ENCODE data around the gene ZNF2. TPM values are rescaled to one million over a fixed set of nuclear protein-coding genes. Genes with fewer than 3 reads are reported as not detected.

Gene ZNF2
- total RNA-seq, 6 experiments from 2014 or later = 3.8 to 5.0 (median 4.0) TPM

DNA sequence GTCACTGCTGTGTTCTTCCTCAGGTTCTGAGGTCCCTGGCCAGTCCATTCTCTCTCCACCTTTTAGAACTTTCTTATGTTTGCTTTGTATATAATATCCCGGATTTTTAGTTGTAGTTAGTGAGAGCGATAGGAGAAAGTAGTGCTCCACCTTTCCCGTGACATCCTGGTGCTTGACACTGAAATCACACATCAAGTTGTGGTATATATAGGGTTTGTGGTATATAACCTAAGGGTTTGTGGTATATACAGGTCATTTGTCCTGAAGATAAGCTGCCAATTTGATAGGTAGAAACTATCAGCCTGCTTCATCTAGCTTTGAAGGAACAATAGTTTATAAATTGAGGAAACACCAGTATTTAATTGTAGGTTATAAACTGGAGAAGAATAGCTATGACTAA is 54.8 kb downstream of the ZNF2 start:
- Mint-ChIP-seq H3K36me3 (ENCODE audit: low read depth) (peaks cover 58% of the 10 kb centered on the region), H3K4me3 (no peak overlapping the region), H3K27me3 (ENCODE audit: insufficient read depth) (no peaks in the 10 kb centered on the region), H3K9me3 (peaks cover 81% of the 10 kb centered on the region), H3K4me1 (ENCODE audit: low read depth) (no peaks in the 10 kb centered on the region), H3K27ac (no peak overlapping the region)
- TF ChIP-seq, protein P1, sequence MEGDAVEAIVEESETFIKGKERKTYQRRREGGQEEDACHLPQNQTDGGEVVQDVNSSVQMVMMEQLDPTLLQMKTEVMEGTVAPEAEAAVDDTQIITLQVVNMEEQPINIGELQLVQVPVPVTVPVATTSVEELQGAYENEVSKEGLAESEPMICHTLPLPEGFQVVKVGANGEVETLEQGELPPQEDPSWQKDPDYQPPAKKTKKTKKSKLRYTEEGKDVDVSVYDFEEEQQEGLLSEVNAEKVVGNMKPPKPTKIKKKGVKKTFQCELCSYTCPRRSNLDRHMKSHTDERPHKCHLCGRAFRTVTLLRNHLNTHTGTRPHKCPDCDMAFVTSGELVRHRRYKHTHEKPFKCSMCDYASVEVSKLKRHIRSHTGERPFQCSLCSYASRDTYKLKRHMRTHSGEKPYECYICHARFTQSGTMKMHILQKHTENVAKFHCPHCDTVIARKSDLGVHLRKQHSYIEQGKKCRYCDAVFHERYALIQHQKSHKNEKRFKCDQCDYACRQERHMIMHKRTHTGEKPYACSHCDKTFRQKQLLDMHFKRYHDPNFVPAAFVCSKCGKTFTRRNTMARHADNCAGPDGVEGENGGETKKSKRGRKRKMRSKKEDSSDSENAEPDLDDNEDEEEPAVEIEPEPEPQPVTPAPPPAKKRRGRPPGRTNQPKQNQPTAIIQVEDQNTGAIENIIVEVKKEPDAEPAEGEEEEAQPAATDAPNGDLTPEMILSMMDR (IDR thresholded peaks at IDR 0.05) = no peak
- DNase-seq = no peak

DNA sequence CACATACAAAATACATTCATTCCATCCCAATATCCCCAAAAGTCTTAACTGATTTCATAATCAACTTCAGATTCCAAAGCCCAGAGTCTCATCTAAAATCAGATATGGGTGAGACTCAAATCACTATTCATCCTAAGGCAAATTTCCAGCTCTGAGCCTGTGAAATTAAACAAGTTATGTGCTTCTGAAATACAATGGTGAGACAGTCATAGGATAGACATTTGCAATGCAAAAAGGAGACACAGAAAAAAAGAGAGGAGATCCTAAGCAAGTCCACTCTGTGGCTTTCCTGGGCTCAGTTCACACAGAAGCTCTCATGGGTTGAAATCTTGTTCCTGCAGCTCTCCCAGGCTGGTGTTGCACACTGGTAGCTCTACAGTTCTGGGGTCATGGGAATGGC is 60.0 kb downstream of the ZNF2 start:
- DNase-seq = peak; percentile 3
- peaks cover 14% of the 10 kb centered on the region; the same call in 1 of the 2 replicates for H3K36me3 Mint-ChIP-seq (ENCODE audit: low read depth)
- peaks cover 29% of the 10 kb centered on the region for H3K9me3 Mint-ChIP-seq
- H3K4me1 Mint-ChIP-seq (ENCODE audit: low read depth) = no peaks in the 10 kb centered on the region
- H3K27ac Mint-ChIP-seq = no peak overlapping the region
- TF ChIP-seq, protein P1 (IDR thresholded peaks at IDR 0.05) = no peak
- H3K4me3 Mint-ChIP-seq = no peak overlapping the region
- peaks cover 4% of the 10 kb centered on the region for H3K27me3 Mint-ChIP-seq (ENCODE audit: insufficient read depth)

DNA sequence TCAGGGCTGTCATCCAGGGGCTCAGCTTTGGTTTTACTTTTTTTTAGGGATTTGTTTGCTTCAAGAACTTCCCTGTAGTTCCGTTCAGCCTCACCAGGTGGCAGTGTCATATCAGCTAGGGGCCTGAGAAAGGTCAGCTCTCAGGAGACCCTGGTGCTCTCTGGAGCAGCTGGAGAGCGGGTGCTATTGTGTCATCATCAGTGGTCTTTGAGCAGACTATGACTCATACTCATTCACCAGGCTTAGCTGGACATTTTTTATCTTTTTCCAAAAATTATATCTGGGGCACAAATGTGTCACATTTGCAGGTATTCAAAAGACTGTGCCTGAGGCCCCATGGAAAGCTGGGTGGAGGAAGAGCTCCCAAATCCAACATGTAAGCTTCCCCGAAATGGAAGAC is 66.1 kb downstream of the ZNF2 start:
- Mint-ChIP-seq H3K4me3 (no peak overlapping the region), H3K27me3 (ENCODE audit: insufficient read depth) (peaks cover 4% of the 10 kb centered on the region), H3K4me1 (ENCODE audit: low read depth) (no peaks in the 10 kb centered on the region; the same call in 1 of the 2 replicates), H3K27ac (no peak overlapping the region), H3K36me3 (ENCODE audit: low read depth) (no peaks in the 10 kb centered on the region), H3K9me3 (no peaks in the 10 kb centered on the region)
- DNase-seq = peak; percentile 49
- TF ChIP-seq, protein P1 (IDR thresholded peaks at IDR 0.05) = peak; percentile 93

DNA sequence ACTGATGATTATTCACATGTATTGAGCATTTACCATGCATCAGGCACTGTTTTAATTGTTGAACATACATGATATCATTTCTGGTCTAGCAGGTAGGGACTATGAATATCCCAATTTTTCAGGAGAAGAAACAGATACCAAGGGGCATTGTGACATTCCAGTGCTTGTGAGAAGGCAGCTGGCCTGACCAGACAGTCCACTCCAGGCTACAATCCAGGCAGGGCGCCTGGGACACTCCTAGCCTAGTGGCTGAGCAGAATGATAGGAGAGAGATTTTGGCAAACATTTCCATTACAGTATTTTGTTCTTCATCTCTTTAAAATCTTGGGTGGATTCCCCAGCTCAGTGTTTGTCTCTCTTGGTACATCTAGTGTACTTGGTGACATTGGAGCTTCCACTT is 66.6 kb downstream of the ZNF2 start:
- H3K9me3 Mint-ChIP-seq = no peaks in the 10 kb centered on the region
- TF ChIP-seq, protein P1 (IDR thresholded peaks at IDR 0.05) = no peak
- H3K4me3 Mint-ChIP-seq = no peak overlapping the region
- H3K4me1 Mint-ChIP-seq (ENCODE audit: low read depth) = no peaks in the 10 kb centered on the region; the same call in 1 of the 2 replicates
- H3K36me3 Mint-ChIP-seq (ENCODE audit: low read depth) = no peaks in the 10 kb centered on the region
- H3K27me3 Mint-ChIP-seq (ENCODE audit: insufficient read depth) = peaks cover 4% of the 10 kb centered on the region
- no peak overlapping the region for H3K27ac Mint-ChIP-seq
- no peak for DNase-seq

Other genes starting within 250 kb of the ZNF2 start
- gene MAL, start 140.1 kb upstream of the ZNF2 start, total RNA-seq (2021; fragmentation: NEBNext Ultra II Directional; extraction: Animal tissue kit (Norgen Biotek cat#: 25700)) = not detected
- 10 to 100 TPM; 39.8 to 46.0 (median 41.3) TPM for gene MRPS5, start 44.0 kb upstream of the ZNF2 start, total RNA-seq (2021; fragmentation: NEBNext Ultra II Directional; extraction: Animal tissue kit (Norgen Biotek cat#: 25700))
- 1 to 10 TPM; 6.3 to 8.2 (median 7.1) TPM for gene ZNF514, start 6.0 kb upstream of the ZNF2 start, total RNA-seq (2021; fragmentation: NEBNext Ultra II Directional; extraction: Animal tissue kit (Norgen Biotek cat#: 25700))
- under 1 TPM; 0.43 to 0.87 (median 0.62) TPM for gene ZNF892, start 41.7 kb downstream of the ZNF2 start, total RNA-seq (2021; fragmentation: NEBNext Ultra II Directional; extraction: Animal tissue kit (Norgen Biotek cat#: 25700))
- under 1 TPM in 5 of 6 experiments, not detected in 1; 0.12 to 0.68 (median 0.35) TPM for gene PROM2, start 108.6 kb downstream of the ZNF2 start, total RNA-seq (2021; fragmentation: NEBNext Ultra II Directional; extraction: Animal tissue kit (Norgen Biotek cat#: 25700))
- 1 to 10 TPM in 2 of 6 experiments, under 1 TPM in 4; 0.56 to 2.4 (median 0.67) TPM for gene KCNIP3, start 131.5 kb downstream of the ZNF2 start, total RNA-seq (2021; fragmentation: NEBNext Ultra II Directional; extraction: Animal tissue kit (Norgen Biotek cat#: 25700))
- gene FAHD2A, start 236.9 kb downstream of the ZNF2 start, total RNA-seq (2021; fragmentation: NEBNext Ultra II Directional; extraction: Animal tissue kit (Norgen Biotek cat#: 25700)) = 10 to 100 TPM; 23.1 to 28.0 (median 26.3) TPM

Data from HFFc6 (cell line).